VCaP (cell line): ENCODE results near the gene CDKN2B.

ENCODE experiments used
- H3K27ac ChIP-seq: fragments of 450-650 bp; 2 replicates; pipeline ENCODE4 v1.5.1; 2017
- CTCF ChIP-seq: fragments of 450-650 bp; conservative IDR thresholded peaks from 2 replicates; pipeline ENCODE4 v1.5.1; 2017; ENCODE audit warnings: mild to moderate bottlenecking, moderate library complexity

The CDKN2B gene

GRCh38 chr9:22050924-22051323 is 41.8 kb upstream of the CDKN2B start:
- H3K27ac ChIP-seq, result no peak overlapping the region
- TF ChIP-seq CTCF, result no peak

- no peak overlapping the region for H3K27ac ChIP-seq
- no peak for TF ChIP-seq CTCF
These were observed 40.3 kb upstream of the CDKN2B start for GRCh38 chr9:22049411-22049810.

- TF ChIP-seq CTCF, result no peak
- H3K27ac ChIP-seq, result no peak overlapping the region
These were observed 38.5 kb upstream of the CDKN2B start for GRCh38 chr9:22047596-22047995.

GRCh38 chr9:22046243-22046885 is 37.3 kb upstream of the CDKN2B start:
- no peak overlapping the region for H3K27ac ChIP-seq
- TF ChIP-seq CTCF, result no peak

- TF ChIP-seq CTCF, result no peak
- H3K27ac ChIP-seq, result no peak overlapping the region
These were observed 36.3 kb upstream of the CDKN2B start for GRCh38 chr9:22045423-22045822.

- no peak for TF ChIP-seq CTCF
- no peak overlapping the region for H3K27ac ChIP-seq
These were observed 35.5 kb upstream of the CDKN2B start for GRCh38 chr9:22044583-22044982.

- no peak for TF ChIP-seq CTCF
- no peak overlapping the region for H3K27ac ChIP-seq
These were observed 34.8 kb upstream of the CDKN2B start for GRCh38 chr9:22043928-22044327.
